HEK293 (cell line): ENCODE measurements around the gene THBS3.

Source experiments
- CTCF ChIA-PET: fragments of 350-600 bp; formaldehyde crosslinking; extraction: SDS; loops from one replicate; lab custom pipeline; 2021; ENCODE audit warnings: antibody characterized with exemption; lab: Yijun Ruan, JAX
- POLR2A ChIA-PET: fragments of 300-600 bp; formaldehyde crosslinking; extraction: SDS; loops from one replicate; lab custom pipeline; 2020; ENCODE audit warnings: antibody characterized with exemption, inconsistent platforms; lab: Yijun Ruan, JAX
- H3K27ac ChIP-seq: fragments of 200-500 bp; sonication (Bioruptor generic); 2 replicates; pipeline ENCODE4 v1.5.1; 2014; ENCODE audit warnings: low read depth, low read length, control low read depth, inconsistent platforms; ENCODE audit errors: extremely low read depth
- H3K36me3 ChIP-seq, 2 experiments: fragments of 200-500 bp in 1 of 2; sonication (Bioruptor generic) in 1 of 2; 1 replicate in 1 of 2; 2 replicates in 1 of 2; pipeline ENCODE4 v1.5.1; 2014 to 2017; ENCODE audit warnings: inconsistent platforms in 2 of 2, low read length in 2 of 2; ENCODE audit not compliant: control insufficient read depth in 2 of 2, insufficient read depth in 1 of 2
- H3K4me1 ChIP-seq: fragments of 200-500 bp; sonication (Bioruptor generic); 2 replicates; pipeline ENCODE4 v1.5.1; 2014; ENCODE audit warnings: mild to moderate bottlenecking, low read length, inconsistent platforms; ENCODE audit not compliant: control insufficient read depth, insufficient read depth
- H3K4me3 ChIP-seq: 2 replicates; pipeline ENCODE4 v1.5.1; 2011; ENCODE audit warnings: low read depth, mild to moderate bottlenecking, control low read depth, low read length, moderate library complexity
- H3K9me3 ChIP-seq: fragments of 200-500 bp; sonication (Bioruptor generic); 2 replicates; pipeline ENCODE4 v1.5.1; 2014; ENCODE audit warnings: low read depth, low read length, inconsistent platforms; ENCODE audit not compliant: control insufficient read depth, insufficient read depth
- MEIS1 ChIP-seq: sonication (generic); formaldehyde crosslinking; IDR thresholded peaks from 2 replicates; pipeline ENCODE4 v1.8.1; 2022; ENCODE audit warnings: missing genetic modification reagents, mild to moderate bottlenecking, borderline replicate concordance
- ZBTB7A ChIP-seq: fragments of 450-650 bp; formaldehyde crosslinking; IDR thresholded peaks from 2 replicates; pipeline ENCODE4 v1.5.1; 2016; ENCODE audit warnings: low read depth, missing biosample characterization, missing genetic modification characterization
- ZFP41 ChIP-seq: fragments of 450-650 bp; formaldehyde crosslinking; IDR thresholded peaks from 2 replicates; pipeline ENCODE4 v1.5.1; 2016; ENCODE audit warnings: missing biosample characterization, missing genetic modification characterization, borderline replicate concordance
- ZNF114 ChIP-seq: fragments of 450-650 bp; formaldehyde crosslinking; IDR thresholded peaks from 2 replicates; pipeline ENCODE4 v1.5.0; 2017; ENCODE audit warnings: missing biosample characterization, missing genetic modification characterization
- ZNF239 ChIP-seq: fragments of 450-650 bp; formaldehyde crosslinking; IDR thresholded peaks from 2 replicates; pipeline ENCODE4 v1.5.1; 2016; ENCODE audit warnings: missing biosample characterization, missing genetic modification characterization
- ZNF324 ChIP-seq: fragments of 450-650 bp; formaldehyde crosslinking; IDR thresholded peaks from 2 replicates; pipeline ENCODE4 v1.5.1; 2016; ENCODE audit warnings: missing biosample characterization, missing genetic modification characterization
- ZNF341 ChIP-seq: fragments of 450-650 bp; formaldehyde crosslinking; IDR thresholded peaks from 2 replicates; pipeline ENCODE4; 2016; ENCODE audit warnings: low read depth, missing biosample characterization, missing genetic modification characterization
- ZNF394 ChIP-seq: fragments of 450-650 bp; formaldehyde crosslinking; IDR thresholded peaks from 2 replicates; pipeline ENCODE4 v1.5.1; 2016; ENCODE audit warnings: missing biosample characterization, missing genetic modification characterization, mild to moderate bottlenecking, moderate library complexity, borderline replicate concordance
- ZNF48 ChIP-seq: fragments of 450-650 bp; formaldehyde crosslinking; IDR thresholded peaks from 2 replicates; pipeline ENCODE4 v1.5.1; 2016; ENCODE audit warnings: missing biosample characterization, missing genetic modification characterization
- ZNF585B ChIP-seq: fragments of 450-650 bp; formaldehyde crosslinking; IDR thresholded peaks from 2 replicates; pipeline ENCODE4 v1.5.1; 2016; ENCODE audit warnings: missing biosample characterization, missing genetic modification characterization
- ZNF654 ChIP-seq: fragments of 450-650 bp; formaldehyde crosslinking; IDR thresholded peaks from 2 replicates; pipeline ENCODE4 v1.5.1; 2016; ENCODE audit warnings: low read depth, missing biosample characterization, missing genetic modification characterization
- ZNF658 ChIP-seq: fragments of 450-650 bp; formaldehyde crosslinking; IDR thresholded peaks from 2 replicates; pipeline ENCODE4; 2016; ENCODE audit warnings: missing biosample characterization, missing genetic modification characterization
- ZNF660 ChIP-seq: fragments of 450-650 bp; IDR thresholded peaks from 2 replicates; pipeline ENCODE4 v1.5.1; 2018; ENCODE audit warnings: missing biosample characterization, mild to moderate bottlenecking, missing genetic modification characterization
- ZNF664 ChIP-seq: fragments of 450-650 bp; formaldehyde crosslinking; IDR thresholded peaks from 2 replicates; pipeline ENCODE4 v1.5.1; 2016; ENCODE audit warnings: missing biosample characterization, missing genetic modification characterization
- ZNF707 ChIP-seq: fragments of 450-650 bp; formaldehyde crosslinking; IDR thresholded peaks from 2 replicates; pipeline ENCODE4 v1.5.1; 2016; ENCODE audit warnings: missing biosample characterization, missing genetic modification characterization
- ZNF777 ChIP-seq: fragments of 450-650 bp; formaldehyde crosslinking; IDR thresholded peaks from 2 replicates; pipeline ENCODE4 v1.5.1; 2017; ENCODE audit warnings: missing biosample characterization, missing genetic modification characterization, borderline replicate concordance
- ZNF785 ChIP-seq: fragments of 450-650 bp; formaldehyde crosslinking; IDR thresholded peaks from 2 replicates; pipeline ENCODE4 v1.5.1; 2016; ENCODE audit warnings: missing biosample characterization, missing genetic modification characterization
- TF ChIP-seq, protein P1 (sequence below): fragments of 450-650 bp; formaldehyde crosslinking; IDR thresholded peaks from 2 replicates; pipeline ENCODE4 v1.5.1; 2017; ENCODE audit warnings: missing biosample characterization, missing genetic modification characterization
- TF ChIP-seq, protein P2 (sequence below): fragments of 450-650 bp; formaldehyde crosslinking; conservative IDR thresholded peaks from 2 replicates; pipeline ENCODE4 v1.5.1; 2016; ENCODE audit warnings: low read depth, missing biosample characterization, missing genetic modification characterization
- TF ChIP-seq, protein P3 (sequence below): fragments of 450-650 bp; formaldehyde crosslinking; IDR thresholded peaks from 2 replicates; pipeline ENCODE4 v1.5.1; 2016; ENCODE audit warnings: missing biosample characterization, missing genetic modification characterization
- TF ChIP-seq, protein P4 (sequence below): fragments of 450-650 bp; formaldehyde crosslinking; IDR thresholded peaks from 2 replicates; pipeline ENCODE4 v1.5.1; 2016; ENCODE audit warnings: missing biosample characterization, missing genetic modification characterization
- TF ChIP-seq, protein P5 (sequence below): fragments of 450-650 bp; formaldehyde crosslinking; IDR thresholded peaks from 2 replicates; pipeline ENCODE4 v1.5.1; 2016; ENCODE audit warnings: missing biosample characterization, missing genetic modification characterization
- TF ChIP-seq, protein P6 (sequence below): sonication (generic); formaldehyde crosslinking; IDR thresholded peaks from 2 replicates; pipeline ENCODE4 v1.8.1; 2022; ENCODE audit warnings: mild to moderate bottlenecking, moderate library complexity, missing genetic modification reagents

The THBS3 gene

DNA sequence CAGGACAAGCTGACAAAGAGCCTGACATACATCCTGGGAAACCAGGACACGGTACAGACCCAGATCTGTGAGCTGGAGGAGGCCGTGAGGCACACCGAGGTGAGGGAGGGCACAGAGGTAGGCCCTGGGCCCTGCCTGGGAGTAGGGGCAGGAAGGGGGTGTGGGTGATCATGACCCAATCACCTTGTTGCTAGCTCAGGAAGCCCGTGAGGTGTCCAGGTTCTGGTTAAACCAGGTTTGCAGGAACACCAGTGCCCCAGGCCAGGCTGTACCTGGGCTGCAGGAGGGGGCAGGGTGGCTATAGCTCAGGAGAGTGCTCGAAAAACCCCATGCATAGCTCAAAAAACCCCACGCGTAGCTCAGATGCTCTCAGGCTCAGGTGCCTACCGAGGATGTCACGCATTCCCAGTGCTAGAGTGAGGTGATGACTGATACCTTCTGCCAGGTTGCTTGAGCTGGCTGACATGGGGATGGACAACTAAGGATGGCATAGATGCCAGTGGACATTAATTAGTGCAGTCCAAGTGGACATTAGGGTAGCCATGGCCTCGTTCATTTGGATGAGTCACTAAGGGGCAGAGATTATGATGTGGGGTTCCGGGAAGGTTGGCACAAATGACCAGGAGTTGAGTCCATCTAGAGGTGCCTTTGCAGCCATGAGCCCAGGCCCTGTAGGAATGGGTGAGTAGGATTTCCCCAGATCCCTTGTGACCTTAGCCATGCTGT, 30.3 kb downstream of the THBS3 start (continued):
- TF ChIP-seq, protein P1, sequence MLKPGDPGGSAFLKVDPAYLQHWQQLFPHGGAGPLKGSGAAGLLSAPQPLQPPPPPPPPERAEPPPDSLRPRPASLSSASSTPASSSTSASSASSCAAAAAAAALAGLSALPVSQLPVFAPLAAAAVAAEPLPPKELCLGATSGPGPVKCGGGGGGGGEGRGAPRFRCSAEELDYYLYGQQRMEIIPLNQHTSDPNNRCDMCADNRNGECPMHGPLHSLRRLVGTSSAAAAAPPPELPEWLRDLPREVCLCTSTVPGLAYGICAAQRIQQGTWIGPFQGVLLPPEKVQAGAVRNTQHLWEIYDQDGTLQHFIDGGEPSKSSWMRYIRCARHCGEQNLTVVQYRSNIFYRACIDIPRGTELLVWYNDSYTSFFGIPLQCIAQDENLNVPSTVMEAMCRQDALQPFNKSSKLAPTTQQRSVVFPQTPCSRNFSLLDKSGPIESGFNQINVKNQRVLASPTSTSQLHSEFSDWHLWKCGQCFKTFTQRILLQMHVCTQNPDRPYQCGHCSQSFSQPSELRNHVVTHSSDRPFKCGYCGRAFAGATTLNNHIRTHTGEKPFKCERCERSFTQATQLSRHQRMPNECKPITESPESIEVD (tag by site-specific recombination), result no peak
- TF ChIP-seq ZNF660 (tag by site-specific recombination), result no peak

DNA sequence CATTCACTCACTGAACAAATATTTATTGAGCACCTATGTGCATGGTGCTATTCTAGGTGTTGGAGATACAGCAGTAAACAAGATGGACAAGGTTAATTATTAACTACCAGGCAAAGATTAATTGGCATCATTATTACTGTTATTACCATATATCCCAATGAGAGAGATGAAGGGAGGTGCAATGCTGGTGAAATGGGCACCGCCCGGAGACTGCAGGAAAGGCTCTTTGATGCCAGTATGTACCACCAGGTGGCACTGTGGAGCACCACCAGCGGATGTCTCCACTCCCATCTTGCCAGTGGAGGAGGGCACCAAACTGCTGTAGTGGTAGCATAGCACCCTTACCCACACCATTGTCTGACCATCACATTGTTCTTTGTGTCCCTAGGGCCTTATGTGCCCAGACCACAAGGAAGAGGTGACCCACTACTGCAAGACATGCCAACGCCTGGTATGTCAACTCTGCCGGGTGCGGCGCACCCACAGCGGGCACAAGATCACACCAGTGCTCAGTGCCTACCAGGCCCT, 31.1 kb downstream of the THBS3 start:
- ChIA-PET POLR2A (interaction anchor here (1.0 to 1.6 kb wide), 4 partner anchors 17 to 146 kb away, joined by 3 to 11 read pairs (median 4); no protein-coding TSS in a partner anchor), CTCF (interaction anchor here (0.7 to 4.3 kb wide), 7 partner anchors 17 to 1827 kb away, joined by 3 to 49 read pairs (median 4); partner anchors contain the start of gene THBS3)
- H3K4me1 ChIP-seq, result no peaks in the 10 kb centered on the region
- H3K4me3 ChIP-seq, result no peak overlapping the region
- H3K36me3 ChIP-seq, result peaks cover 2 to 3% of the 10 kb centered on the region in 2 experiments; a peak in 2 of 3 replicates
- no peak overlapping the region for H3K27ac ChIP-seq
- H3K9me3 ChIP-seq, result no peaks in the 10 kb centered on the region
- TF ChIP-seq MEIS1 (CRISPR knock-in tag) (no peak), ZBTB7A (tag by site-specific recombination) (no peak), ZNF324 (tag by site-specific recombination) (no peak), ZNF664 (tag by site-specific recombination) (peak; percentile 85), ZNF654 (tag by site-specific recombination) (no peak), ZNF394 (no peak), ZNF658 (tag by site-specific recombination) (no peak), ZNF239 (tag by site-specific recombination) (no peak), ZNF707 (tag by site-specific recombination) (no peak), ZFP41 (no peak), ZNF341 (peak; percentile 59), ZNF114 (tag by site-specific recombination) (no peak), ZNF585B (tag by site-specific recombination) (no peak), ZNF785 (tag by site-specific recombination) (no peak), ZNF48 (tag by site-specific recombination) (no peak), ZNF777 (tag by site-specific recombination) (no peak)
- TF ChIP-seq, protein P2, sequence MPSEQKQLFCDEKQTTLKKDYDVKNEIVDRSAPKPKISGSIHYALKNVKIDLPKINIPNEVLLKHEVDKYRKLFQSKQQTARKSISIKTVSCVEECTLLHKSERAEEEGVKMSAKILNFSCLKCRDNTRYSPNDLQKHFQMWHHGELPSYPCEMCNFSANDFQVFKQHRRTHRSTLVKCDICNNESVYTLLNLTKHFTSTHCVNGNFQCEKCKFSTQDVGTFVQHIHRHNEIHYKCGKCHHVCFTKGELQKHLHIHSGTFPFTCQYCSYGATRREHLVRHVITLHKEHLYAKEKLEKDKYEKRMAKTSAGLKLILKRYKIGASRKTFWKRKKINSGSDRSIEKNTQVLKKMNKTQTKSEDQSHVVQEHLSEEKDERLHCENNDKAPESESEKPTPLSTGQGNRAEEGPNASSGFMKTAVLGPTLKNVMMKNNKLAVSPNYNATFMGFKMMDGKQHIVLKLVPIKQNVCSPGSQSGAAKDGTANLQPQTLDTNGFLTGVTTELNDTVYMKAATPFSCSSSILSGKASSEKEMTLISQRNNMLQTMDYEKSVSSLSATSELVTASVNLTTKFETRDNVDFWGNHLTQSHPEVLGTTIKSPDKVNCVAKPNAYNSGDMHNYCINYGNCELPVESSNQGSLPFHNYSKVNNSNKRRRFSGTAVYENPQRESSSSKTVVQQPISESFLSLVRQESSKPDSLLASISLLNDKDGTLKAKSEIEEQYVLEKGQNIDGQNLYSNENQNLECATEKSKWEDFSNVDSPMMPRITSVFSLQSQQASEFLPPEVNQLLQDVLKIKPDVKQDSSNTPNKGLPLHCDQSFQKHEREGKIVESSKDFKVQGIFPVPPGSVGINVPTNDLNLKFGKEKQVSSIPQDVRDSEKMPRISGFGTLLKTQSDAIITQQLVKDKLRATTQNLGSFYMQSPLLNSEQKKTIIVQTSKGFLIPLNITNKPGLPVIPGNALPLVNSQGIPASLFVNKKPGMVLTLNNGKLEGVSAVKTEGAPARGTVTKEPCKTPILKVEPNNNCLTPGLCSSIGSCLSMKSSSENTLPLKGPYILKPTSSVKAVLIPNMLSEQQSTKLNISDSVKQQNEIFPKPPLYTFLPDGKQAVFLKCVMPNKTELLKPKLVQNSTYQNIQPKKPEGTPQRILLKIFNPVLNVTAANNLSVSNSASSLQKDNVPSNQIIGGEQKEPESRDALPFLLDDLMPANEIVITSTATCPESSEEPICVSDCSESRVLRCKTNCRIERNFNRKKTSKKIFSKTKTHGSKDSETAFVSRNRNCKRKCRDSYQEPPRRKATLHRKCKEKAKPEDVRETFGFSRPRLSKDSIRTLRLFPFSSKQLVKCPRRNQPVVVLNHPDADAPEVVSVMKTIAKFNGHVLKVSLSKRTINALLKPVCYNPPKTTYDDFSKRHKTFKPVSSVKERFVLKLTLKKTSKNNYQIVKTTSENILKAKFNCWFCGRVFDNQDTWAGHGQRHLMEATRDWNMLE (tag by site-specific recombination), result no peak
- TF ChIP-seq, protein P3, sequence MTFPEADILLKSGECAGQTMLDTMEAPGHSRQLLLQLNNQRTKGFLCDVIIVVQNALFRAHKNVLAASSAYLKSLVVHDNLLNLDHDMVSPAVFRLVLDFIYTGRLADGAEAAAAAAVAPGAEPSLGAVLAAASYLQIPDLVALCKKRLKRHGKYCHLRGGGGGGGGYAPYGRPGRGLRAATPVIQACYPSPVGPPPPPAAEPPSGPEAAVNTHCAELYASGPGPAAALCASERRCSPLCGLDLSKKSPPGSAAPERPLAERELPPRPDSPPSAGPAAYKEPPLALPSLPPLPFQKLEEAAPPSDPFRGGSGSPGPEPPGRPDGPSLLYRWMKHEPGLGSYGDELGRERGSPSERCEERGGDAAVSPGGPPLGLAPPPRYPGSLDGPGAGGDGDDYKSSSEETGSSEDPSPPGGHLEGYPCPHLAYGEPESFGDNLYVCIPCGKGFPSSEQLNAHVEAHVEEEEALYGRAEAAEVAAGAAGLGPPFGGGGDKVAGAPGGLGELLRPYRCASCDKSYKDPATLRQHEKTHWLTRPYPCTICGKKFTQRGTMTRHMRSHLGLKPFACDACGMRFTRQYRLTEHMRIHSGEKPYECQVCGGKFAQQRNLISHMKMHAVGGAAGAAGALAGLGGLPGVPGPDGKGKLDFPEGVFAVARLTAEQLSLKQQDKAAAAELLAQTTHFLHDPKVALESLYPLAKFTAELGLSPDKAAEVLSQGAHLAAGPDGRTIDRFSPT, result peak; percentile 92
- TF ChIP-seq, protein P4, sequence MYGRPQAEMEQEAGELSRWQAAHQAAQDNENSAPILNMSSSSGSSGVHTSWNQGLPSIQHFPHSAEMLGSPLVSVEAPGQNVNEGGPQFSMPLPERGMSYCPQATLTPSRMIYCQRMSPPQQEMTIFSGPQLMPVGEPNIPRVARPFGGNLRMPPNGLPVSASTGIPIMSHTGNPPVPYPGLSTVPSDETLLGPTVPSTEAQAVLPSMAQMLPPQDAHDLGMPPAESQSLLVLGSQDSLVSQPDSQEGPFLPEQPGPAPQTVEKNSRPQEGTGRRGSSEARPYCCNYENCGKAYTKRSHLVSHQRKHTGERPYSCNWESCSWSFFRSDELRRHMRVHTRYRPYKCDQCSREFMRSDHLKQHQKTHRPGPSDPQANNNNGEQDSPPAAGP (tag by site-specific recombination), result no peak
- TF ChIP-seq, protein P5, sequence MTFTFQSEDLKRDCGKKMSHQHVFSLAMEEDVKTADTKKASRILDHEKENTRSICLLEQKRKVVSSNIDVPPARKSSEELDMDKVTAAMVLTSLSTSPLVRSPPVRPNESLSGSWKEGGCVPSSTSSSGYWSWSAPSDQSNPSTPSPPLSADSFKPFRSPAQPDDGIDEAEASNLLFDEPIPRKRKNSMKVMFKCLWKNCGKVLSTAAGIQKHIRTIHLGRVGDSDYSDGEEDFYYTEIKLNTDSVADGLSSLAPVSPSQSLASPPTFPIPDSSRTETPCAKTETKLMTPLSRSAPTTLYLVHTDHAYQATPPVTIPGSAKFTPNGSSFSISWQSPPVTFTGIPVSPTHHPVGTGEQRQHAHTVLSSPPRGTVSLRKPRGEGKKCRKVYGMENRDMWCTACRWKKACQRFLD (tag by site-specific recombination), result no peak
- TF ChIP-seq, protein P6, sequence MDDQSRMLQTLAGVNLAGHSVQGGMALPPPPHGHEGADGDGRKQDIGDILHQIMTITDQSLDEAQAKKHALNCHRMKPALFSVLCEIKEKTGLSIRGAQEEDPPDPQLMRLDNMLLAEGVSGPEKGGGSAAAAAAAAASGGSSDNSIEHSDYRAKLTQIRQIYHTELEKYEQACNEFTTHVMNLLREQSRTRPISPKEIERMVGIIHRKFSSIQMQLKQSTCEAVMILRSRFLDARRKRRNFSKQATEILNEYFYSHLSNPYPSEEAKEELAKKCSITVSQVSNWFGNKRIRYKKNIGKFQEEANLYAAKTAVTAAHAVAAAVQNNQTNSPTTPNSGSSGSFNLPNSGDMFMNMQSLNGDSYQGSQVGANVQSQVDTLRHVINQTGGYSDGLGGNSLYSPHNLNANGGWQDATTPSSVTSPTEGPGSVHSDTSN (CRISPR knock-in tag), result no peak
